Bronchial epithelial cell (primary cell): Measurements from ENCODE around the gene EIF4E3. TPM values are rescaled to one million over a fixed set of nuclear protein-coding genes. Genes with fewer than 3 reads are reported as not detected.
A peak's percentile ranks its signal among the peaks of the same experiment; 100 is the strongest.

Experiments used
- DNase-seq: peaks from one replicate; pipeline ENCODE4 v3.0.0-alpha.2; 2010; ENCODE audit warnings: low read depth
- FAIRE-seq: peaks from 2 replicates; lab custom pipeline; 2011; peaks lifted over from hg19 to GRCh38; lab: Jason Lieb, UNC
- H3K27me3 ChIP-seq: 2 replicates; pipeline ENCODE4 v1.5.1; 2011; ENCODE audit warnings: low read length; ENCODE audit not compliant: control insufficient read depth, insufficient read depth
- H3K36me3 ChIP-seq: 2 replicates; pipeline ENCODE4 v1.5.1; 2011; ENCODE audit warnings: low read length; ENCODE audit not compliant: control insufficient read depth, insufficient read depth
- H3K4me3 ChIP-seq: 2 replicates; pipeline ENCODE4 v1.5.1; 2011; ENCODE audit warnings: mild to moderate bottlenecking, low read depth, low read length, control low read depth
- CTCF ChIP-seq: IDR thresholded peaks from 2 replicates; pipeline ENCODE4 v1.5.1; 2011; ENCODE audit warnings: mild to moderate bottlenecking, moderate library complexity, low read length, control low read depth, inconsistent platforms; ENCODE audit not compliant: insufficient read depth, severe bottlenecking
- total RNA-seq: library from RNA; depleted of rRNA; stranded (reverse); fragments of >200 nt; gene quantifications from 2 replicates; pipeline ENCODE4 v1.2.1, GENCODE V29; 2014

Gene EIF4E3
- total RNA-seq, 1 donor from 2014 or later, result 2.1 TPM

GRCh38 chr3:71693641-71694040 lies 31.6 kb downstream of the EIF4E3 start:
- H3K36me3 ChIP-seq, result no peaks in the 10 kb centered on the region
- TF ChIP-seq CTCF, result no peak

GRCh38 chr3:71692139-71692538 lies 33.1 kb downstream of the EIF4E3 start:
- H3K4me3 ChIP-seq, result no peak overlapping the region
- DNase-seq (no peak), FAIRE-seq (no peak)

More at GRCh38 chr3:71693641-71694040, 31.6 kb downstream of the EIF4E3 start:
- no peak overlapping the region for H3K4me3 ChIP-seq
- H3K27me3 ChIP-seq, result no peaks in the 10 kb centered on the region
- DNase-seq (peak; percentile 22), FAIRE-seq (no peak)

DNA sequence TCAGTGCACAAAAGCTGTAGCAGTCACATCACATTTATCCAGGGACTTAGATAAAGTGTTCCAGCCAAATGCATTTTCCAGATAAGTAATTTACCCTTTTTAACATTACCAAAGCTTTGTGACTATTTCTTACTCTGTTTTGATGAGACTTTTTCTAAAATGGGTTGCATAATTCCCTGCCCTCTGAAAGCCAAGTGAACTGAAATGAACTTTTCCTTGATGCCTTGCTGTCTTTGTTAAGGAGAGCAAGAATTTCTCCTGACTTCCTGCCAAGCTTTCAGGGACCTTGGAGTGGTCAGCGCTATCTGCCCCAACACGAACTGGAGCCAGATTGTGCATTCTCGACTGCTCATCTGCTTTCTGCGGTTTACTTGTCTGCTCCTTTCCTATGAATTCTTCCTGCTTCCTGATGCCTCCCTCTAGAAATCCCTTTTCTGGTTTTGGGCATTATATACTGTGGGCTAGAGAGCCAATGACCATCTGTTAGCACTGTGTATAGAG lies 34.8 kb downstream of the EIF4E3 start:
- FAIRE-seq, result no peak
- H3K4me3 ChIP-seq, result no peak overlapping the region
- H3K27me3 ChIP-seq, result no peaks in the 10 kb centered on the region
- H3K36me3 ChIP-seq, result no peaks in the 10 kb centered on the region
- TF ChIP-seq CTCF, result no peak
- peak; percentile 79 for DNase-seq

More at GRCh38 chr3:71692139-71692538, 33.1 kb downstream of the EIF4E3 start:
- no peaks in the 10 kb centered on the region for H3K36me3 ChIP-seq
- H3K27me3 ChIP-seq, result no peaks in the 10 kb centered on the region
- TF ChIP-seq CTCF, result no peak

GRCh38 chr3:71689291-71689690 lies 35.9 kb downstream of the EIF4E3 start:
- H3K36me3 ChIP-seq, result no peaks in the 10 kb centered on the region
- H3K4me3 ChIP-seq, result no peak overlapping the region
- no peak for FAIRE-seq
- DNase-seq, result peak; percentile 91
- H3K27me3 ChIP-seq, result no peaks in the 10 kb centered on the region
- peak; percentile 32 for TF ChIP-seq CTCF

DNA sequence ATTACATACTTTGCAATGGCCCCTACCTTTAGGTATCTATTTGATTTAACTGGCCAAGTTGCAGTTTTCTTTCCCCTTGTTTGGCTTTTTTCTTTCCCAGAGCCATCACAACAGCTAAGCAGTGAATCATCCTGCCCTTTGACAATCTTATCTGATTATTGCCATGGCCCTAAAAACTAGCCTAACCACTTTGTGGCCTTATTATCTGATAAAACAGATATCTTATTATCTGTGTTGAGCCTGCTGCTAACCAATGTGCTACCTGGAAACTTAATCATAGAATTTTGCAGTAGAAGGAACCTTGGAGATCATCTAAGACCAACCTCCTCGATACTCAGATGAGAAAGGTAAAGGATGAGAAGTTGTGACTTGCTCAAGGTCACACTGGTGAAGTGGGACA lies 37.1 kb downstream of the EIF4E3 start:
- no peak for FAIRE-seq
- no peak overlapping the region for H3K4me3 ChIP-seq
- no peaks in the 10 kb centered on the region for H3K27me3 ChIP-seq
- H3K36me3 ChIP-seq, result no peaks in the 10 kb centered on the region
- peak; percentile 45 for DNase-seq
- no peak for TF ChIP-seq CTCF

- no peak for TF ChIP-seq CTCF
- H3K36me3 ChIP-seq, result no peaks in the 10 kb centered on the region
- no peaks in the 10 kb centered on the region for H3K27me3 ChIP-seq
- H3K4me3 ChIP-seq, result no peak overlapping the region
- DNase-seq, result no peak
- FAIRE-seq, result no peak
Observed at GRCh38 chr3:71685686-71686085, 39.5 kb downstream of the EIF4E3 start.
